GM12874 (cell line): ENCODE data around the gene LAMC1.
A peak's percentile ranks its signal among the peaks of the same experiment; 100 is the strongest.

ENCODE experiments used
- TF ChIP-seq, protein P1 (sequence below): IDR thresholded peaks from 2 replicates; pipeline ENCODE4 v1.5.1; 2011; ENCODE audit warnings: low read depth, mild to moderate bottlenecking, control low read depth, low read length, moderate library complexity; ENCODE audit not compliant: insufficient read depth

LAMC1 gene

DNA sequence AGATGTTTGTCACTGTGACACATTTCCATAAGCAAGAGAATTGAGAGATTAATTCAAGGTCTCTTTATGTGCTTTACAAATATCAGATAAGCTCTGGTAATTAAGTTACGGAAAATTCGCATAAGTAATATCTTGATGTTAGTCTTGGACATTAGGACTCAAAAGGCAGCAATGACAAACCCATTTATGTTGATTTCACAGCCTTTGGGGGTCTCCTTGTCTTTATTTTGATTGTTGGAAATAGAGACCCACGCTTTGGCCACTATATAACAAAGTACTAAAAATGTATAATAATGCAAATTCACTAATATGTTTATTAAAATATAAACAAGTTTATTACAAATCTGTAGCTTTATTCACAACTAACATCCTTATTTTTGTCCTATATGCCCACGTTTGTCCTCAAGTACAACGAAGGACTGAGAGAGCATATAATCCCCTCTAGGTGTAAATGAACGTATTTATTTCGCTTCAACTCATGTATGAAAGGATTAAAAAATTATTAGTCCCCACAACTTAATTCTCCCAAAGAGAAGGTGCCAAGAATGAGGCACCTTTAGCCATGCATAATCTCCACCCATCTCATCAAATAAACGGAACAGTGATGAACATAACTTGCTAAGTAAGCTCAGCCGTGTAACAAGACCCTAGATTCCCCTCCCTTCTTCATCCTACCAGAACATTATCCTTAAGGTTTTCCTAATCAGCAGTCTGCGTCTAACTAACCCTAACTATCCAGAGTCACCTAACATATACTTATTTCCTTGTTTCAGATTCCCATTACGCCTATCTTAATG lies 1.6 kb upstream of the LAMC1 start:
- TF ChIP-seq, protein P1, sequence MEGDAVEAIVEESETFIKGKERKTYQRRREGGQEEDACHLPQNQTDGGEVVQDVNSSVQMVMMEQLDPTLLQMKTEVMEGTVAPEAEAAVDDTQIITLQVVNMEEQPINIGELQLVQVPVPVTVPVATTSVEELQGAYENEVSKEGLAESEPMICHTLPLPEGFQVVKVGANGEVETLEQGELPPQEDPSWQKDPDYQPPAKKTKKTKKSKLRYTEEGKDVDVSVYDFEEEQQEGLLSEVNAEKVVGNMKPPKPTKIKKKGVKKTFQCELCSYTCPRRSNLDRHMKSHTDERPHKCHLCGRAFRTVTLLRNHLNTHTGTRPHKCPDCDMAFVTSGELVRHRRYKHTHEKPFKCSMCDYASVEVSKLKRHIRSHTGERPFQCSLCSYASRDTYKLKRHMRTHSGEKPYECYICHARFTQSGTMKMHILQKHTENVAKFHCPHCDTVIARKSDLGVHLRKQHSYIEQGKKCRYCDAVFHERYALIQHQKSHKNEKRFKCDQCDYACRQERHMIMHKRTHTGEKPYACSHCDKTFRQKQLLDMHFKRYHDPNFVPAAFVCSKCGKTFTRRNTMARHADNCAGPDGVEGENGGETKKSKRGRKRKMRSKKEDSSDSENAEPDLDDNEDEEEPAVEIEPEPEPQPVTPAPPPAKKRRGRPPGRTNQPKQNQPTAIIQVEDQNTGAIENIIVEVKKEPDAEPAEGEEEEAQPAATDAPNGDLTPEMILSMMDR, result no peak

DNA sequence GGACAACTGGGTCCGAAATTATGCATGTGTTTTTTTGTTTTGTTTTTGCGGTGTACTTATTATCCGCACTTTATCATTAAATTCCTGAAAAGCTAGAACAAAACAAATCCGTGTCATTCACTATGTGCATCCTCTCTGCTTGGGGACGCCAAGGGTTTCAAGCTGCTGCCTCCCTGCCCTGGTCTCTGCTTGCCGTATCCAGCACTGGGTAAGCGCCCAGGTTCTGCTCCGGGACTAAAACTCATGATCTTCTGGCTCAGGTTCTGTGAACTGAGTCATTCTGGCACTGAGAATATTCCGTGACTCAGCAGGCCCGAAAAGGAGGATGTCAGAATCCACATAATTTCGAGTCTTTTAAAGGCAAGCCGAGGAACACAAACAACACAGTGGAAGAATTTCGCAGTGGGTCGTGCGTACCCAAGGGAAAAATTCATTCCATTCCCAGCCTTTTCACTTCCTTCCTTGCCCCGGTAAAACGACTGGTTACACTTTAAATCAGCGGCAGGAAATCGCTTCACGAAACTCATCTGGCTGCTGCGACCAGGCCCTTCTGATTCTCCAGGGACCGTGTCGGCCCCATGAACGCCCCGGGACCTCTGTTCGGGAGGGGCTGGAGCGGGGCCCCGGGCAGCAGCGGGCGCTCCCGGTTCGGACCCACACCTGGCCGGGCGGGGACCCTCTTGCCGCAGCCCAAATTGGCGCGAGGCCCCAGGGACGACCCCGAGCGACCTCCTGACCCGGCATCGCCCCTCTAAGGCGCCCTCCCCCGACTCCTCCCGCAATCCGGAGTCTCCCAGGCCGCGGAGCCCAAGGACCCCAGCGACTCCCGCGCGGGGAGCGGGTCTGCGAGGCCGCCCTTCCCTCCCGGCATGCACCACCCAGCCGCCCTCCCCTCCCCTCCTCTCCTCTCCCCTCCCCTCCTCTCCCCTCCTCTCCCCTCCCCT lies 746 bp upstream of the LAMC1 start:
- TF ChIP-seq, protein P1, result no peak

DNA sequence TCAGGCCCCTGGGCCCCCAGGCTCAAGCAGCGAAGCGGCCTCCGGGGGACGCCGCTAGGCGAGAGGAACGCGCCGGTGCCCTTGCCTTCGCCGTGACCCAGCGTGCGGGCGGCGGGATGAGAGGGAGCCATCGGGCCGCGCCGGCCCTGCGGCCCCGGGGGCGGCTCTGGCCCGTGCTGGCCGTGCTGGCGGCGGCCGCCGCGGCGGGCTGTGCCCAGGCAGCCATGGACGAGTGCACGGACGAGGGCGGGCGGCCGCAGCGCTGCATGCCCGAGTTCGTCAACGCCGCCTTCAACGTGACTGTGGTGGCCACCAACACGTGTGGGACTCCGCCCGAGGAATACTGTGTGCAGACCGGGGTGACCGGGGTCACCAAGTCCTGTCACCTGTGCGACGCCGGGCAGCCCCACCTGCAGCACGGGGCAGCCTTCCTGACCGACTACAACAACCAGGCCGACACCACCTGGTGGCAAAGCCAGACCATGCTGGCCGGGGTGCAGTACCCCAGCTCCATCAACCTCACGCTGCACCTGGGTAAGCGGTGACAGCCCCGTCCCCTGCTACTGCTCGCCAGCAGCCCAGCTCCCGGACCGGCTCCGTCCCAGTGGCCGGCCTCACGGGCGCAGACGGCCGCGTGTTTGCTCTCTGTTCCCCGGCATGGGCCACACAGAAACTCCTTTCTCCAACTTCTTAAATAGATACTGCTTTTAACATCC lies 539 bp downstream of the LAMC1 start:
- TF ChIP-seq, protein P1, result peak; percentile 82

DNA sequence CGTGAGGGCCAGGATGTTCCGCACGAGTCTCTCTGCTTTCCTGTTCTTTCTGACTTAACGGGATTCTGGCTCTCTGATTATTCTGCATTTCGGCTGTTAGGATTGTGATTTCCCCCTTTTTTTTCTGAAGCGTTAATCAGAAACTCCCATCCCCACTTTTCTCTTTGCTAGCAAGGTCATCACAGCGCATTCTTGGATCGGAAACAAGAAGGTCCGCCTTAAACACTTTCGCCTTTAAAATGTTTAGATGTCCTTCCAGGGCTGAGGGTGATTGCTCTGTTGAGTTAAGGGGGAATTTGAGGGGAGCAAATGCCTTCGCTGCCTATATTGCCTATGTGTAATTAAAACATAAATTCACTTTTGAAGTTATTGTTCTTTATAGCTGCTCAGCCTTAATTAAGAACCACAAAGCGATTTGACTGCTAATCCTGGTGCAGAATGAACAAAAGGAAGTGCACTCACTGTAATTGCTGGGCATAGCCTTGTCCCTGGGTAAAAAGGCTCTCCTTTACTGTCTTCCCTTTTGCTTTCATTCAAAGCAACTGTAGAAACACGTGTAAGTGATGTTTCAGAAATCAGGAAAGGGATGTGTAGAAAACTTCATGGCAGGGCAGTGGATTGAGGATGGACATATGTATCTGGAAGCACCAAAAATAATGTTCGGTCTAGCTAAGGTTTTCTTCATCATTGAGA lies 1.2 kb downstream of the LAMC1 start:
- TF ChIP-seq, protein P1, result no peak

DNA sequence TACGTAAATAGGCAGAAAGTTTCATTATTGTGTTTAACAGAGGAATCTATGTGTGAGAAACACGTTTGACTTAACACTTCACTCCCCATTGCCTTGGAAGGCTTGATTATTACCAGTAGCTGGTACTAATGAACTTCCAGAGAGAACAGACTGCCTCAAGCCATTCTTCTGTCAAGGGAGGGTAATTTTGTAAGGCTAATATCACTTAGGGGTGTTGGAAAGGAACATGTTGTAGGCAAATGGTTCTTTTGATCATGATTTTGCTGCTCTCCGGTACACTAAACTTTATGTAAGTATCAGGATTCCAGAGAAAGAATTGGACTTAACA lies 1.8 kb downstream of the LAMC1 start:
- TF ChIP-seq, protein P1, result no peak

DNA sequence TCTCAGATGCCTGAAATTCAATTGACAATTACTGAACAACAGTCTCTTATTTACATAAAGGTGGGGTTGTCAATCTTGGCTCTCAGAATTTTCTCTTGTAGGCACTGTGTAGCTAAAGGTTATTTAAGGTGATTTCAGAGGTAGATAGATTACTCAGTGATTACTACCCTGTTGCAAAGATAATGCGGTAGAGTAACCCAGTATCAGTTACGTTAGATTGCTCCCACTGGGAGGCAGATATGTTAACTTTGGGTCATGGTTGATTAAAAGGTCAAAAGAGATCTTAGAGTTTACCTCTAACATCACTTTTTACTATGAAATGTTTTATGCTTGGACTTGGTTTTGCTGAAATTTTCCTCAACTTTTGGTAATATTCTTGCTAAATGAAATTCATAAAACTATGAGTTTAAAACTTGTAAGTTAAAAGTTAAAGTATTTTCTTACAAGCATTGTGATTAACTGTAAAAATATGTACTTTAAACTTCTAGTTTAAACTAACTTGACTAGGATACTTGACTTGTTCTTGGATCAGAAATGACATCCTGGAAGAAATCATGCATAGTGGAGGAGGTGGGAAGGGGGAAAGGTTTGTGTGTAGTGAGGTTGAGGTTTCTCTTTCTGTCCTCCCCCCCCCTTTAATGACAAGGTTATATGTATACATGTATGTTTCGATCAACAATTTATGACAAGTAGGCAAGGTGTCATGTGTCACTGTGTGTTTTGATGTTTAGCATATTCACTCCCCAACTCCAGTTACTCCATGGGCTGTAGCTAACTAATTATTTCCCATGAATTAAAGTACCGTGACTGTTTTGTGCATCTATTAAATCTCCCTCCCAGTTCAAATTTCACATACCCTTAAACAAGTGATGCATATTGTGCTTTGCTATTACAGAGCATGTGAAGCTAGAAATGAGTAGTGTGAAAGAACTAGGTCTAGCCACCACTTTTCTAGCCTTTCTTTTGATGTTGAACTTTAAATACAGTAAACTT lies 2.9 kb downstream of the LAMC1 start:
- TF ChIP-seq, protein P1, result no peak
